GM18907 (cell line): ENCODE results near the gene EIPR1.
A peak's percentile ranks its signal among the peaks of the same experiment; 100 is the strongest.
"Not testable (repeated sequence)": the region's sequence is repeated elsewhere in the genome, so short reads cannot be mapped to it uniquely, and the experiment has no call there.

ENCODE experiments used
- ATAC-seq: cut with Tn5 transposase; IDR thresholded peaks from one replicate; pipeline ENCODE4 v1.9.1; 2021; ENCODE audit warnings: mild to moderate bottlenecking, moderate library complexity; ENCODE audit not compliant: unreplicated experiment

Gene EIPR1

DNA sequence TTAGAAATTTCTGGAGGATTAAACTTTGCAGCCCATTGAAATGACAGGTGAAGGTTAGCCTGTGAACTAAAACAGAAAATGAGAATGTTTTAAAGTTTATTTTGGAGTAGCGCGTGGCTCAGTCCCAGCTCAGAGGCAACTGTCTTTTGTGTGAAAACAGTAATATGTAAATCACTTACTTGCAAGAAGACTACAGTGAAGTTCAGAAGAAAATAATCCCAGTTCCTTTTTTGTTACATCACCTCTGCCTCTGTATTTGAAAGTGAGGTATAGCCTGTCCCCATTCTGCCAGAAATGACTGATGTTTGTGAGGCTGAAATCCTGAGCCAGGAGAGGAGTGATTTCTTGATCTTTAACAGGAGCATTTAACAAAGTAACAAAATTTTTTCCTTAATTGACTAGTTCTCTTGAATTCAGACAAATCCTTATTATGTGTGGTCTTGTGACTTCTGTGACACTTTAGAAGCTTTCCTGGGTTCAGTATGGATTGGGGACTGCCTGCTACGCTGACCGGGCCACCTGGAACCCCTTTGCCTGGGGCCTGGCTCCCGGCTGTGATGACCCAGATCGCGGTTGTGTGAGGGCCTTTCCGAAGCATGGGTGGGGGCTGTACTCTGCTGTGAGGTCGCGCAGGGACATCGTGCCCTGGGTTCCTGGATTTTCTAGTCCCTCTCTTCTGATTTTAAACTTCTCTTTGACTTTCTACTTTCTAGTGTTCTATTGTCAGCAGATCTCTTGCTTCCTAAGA lies 26.1 kb upstream of the EIPR1 start:
- ATAC-seq = peak; percentile 99

DNA sequence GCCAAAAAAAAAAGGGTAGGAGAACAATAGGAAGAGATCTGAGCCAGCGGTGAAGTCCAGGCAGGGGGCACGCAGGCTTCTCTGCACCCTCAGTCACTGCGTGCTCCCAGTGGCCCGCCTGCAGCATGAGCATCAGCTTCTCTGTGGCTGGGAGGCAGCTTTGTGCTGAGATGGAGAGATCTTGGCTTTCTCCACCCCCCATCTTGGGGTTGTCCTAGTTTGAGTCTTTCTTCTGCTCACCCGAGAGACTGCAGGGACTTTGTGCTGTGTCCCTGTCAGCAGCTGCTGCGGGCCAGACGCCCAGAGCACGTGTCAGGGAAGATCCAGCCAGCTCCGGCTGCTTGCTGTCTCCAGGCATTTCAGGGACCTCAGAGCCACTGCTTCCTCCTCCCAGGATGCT lies 22.2 kb upstream of the EIPR1 start:
- ATAC-seq = no peak

DNA sequence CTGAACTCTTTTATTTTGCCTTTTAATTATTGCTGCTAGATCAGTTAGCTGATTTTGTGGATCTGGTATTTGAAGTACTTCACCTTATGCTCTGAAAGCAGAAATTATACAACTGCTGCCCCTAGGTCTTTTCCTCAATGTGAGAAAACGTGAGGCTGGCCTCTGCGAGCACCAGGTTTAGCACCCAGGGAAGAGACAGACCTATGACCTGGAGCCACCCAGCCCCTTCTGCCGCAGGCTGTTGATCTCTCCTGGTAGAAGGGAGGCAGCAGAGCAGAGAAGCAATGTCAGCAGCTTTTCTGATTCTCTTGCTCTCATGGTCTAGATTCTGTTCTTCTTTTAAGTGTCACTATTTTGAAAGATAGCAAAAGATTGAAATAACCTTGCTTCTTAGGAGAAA lies 21.8 kb upstream of the EIPR1 start:
- no peak for ATAC-seq

DNA sequence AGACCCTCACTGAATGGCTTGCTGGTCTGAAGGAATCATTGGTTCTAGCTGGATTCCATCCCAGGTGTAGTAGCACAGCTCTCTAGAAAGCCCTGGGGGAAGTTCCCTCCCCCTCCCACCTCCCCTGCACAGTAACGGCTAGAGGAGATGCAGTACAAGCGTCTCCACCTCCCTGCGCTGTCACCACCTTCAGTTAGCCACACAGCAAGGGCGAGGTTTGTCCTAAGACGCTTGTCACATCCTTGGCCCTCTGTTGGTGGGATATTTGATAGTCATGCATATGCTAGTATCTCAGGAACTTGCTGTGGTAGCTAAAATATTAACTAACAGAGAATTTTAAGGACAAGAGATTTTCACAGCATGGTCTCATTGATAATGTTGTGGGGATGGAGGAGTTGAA lies 21.2 kb upstream of the EIPR1 start:
- no peak for ATAC-seq

DNA sequence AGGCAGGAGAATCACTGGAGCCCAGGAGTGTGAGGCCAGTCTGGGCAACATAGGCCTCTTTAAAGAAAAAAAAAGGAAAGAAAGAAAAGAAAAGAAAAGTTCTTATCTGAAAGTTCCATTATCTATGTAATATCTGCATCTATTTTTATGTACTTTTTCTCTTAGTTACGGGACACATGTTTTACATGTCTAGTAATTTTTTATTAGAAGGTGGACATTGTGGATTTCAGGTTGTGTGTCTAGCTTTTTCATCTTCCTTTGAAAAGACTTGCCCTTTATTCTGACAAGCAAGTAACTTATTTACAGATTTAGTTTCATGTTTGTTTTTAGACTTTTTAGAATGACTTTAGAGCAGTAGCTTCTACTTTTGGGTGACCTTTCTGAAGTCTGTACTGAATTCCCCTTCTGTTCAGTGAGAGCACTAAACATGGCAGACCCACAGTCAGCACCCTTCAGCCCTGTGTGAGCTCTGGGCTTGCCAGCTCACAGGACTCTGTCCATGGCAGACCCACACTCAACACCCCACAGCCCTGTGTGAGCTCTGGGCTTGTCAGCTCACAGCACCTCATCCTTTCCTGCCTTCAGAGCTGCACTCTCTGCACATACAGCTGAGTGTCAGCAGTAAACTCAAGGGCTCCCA lies 19.4 kb upstream of the EIPR1 start:
- ATAC-seq = peak; percentile 72

DNA sequence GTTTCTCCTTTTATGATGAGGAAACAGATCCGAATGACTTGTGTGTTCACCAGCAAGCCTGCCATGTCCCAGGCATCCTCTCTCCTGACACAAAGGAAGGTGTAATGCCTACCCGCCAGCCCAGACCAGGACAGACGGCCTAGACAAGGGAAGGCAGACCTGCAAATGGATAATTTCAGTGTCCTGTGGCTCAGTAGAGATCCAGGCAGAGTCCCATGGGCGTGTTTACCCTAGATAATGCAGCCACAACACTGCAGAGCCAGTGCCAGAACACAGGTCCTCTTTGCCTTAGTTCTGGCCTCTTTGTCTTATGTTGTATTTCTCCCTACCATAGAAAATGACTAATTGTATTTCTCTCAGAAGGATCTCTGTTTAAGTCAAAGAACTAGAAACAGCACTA lies 14.6 kb upstream of the EIPR1 start:
- ATAC-seq = no peak

DNA sequence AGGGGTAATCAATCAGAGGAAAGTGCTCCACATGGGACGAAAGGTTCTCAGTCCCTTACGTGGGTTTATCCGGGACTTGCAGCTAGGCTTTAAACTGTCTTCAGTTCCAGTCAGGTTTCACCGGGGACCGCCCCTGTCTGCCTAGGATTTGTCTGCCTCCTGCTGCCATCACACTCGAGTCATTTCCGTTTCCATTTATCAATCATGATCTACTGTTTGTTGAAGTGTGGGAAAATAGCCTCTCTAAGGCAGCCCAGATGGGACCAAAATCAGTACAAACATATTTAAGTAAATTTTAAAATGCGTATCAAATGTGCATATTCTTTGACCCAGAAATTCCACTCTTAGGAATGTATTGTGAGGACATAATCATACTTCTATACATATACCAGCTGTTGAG lies 12.4 kb upstream of the EIPR1 start:
- ATAC-seq = no peak

DNA sequence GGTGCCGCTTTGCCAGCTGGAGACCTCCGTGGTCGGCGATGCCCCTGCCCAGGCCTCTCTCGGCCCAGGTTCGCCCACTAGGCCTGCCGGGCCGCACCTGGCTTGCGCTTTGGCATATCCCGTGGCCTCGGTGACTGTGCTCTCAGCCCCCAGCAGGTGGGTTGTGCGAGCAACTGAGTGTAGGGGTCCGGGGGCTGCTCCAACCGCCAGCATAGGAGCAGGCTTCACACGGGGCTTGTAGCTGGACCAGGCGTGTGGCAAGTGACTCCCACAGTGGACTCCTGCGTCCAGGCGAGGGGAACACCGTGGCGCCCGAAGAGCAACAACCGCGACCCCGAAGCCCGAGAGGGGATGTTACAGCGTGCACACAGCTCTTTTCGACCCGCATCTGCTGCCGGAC lies 11.6 kb upstream of the EIPR1 start:
- no peak for ATAC-seq

DNA sequence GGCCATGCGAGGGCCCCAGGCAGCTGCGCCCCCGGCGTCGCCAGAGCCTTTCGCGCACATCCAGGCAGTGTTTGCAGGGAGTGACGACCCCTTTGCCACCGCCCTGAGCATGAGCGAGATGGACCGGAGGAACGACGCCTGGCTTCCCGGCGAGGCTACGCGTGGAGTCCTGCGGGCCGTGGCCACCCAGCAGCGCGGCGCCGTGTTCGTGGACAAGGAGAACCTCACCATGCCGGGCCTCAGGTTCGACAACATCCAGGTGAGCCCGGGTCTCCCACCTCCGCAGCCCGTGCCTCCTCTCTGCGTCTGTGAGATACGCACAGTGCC lies 10.8 kb upstream of the EIPR1 start:
- no peak for ATAC-seq

DNA sequence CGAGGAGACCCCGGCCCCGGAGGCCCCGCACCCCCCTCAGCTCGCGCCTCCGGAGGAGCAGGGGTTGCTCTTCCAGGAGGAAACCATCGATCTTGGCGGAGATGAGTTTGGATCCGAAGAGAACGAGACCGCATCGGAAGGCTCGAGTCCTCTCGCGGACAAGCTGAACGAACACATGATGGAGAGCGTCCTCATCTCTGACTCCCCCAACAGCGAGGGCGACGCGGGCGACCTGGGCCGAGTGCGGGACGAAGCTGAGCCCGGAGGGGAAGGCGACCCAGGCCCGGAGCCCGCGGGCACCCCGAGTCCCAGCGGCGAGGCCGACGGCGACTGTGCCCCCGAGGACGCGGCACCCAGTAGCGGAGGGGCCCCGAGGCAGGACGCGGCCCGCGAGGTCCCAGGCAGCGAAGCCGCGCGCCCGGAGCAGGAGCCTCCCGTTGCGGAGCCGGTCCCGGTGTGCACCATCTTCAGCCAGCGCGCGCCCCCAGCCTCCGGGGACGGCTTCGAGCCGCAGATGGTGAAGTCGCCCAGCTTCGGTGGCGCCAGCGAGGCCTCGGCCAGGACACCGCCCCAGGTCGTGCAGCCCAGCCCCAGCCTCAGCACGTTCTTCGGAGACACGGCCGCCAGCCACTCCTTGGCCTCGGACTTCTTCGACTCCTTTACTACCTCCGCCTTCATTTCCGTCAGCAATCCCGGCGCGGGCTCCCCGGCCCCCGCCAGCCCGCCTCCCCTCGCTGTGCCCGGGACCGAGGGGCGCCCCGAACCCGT lies 10.2 kb upstream of the EIPR1 start:
- ATAC-seq = no peak

DNA sequence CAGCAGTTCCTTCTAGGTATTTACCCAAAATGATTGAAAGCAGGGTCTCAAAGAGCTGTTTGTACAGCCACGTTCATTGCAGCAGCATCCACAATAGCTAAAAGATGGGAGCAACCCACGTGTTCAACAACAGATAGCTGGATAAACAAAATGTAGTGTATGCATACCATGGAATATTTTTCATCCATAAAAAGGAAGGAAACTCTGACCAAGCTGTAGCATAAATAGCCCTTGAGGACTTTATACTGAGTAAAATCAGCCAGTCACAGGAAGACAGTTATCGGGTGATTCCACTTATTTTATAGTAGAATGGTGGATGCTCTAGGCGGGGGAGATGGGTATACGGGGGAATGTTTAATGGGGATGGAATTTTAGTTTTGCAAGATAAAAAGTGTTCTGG lies 9.4 kb upstream of the EIPR1 start:
- no peak for ATAC-seq

DNA sequence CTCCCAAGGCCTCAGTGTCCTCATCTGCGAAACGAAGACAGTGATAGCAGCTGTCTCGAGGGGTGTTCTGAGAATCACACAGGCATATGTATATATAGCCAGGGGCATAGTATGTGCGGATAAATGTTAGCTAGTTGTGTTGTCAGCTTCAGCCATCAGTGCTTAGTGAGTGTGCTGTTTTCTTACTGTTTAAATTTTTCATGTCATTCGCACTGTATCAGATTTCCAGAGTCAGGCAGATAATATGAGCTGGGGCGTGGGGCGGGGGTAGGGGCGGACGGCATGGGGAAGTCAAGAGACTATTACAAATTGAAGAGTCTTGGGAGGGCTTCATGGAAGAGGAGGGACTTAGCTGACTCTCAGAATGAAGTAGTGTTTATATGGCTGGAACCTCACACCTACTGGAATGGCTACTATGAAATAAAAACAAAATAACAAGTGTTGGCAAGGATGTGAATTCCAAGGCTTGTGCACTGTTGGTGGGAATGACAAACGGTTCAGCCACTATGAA lies 8.9 kb upstream of the EIPR1 start:
- ATAC-seq = no peak

DNA sequence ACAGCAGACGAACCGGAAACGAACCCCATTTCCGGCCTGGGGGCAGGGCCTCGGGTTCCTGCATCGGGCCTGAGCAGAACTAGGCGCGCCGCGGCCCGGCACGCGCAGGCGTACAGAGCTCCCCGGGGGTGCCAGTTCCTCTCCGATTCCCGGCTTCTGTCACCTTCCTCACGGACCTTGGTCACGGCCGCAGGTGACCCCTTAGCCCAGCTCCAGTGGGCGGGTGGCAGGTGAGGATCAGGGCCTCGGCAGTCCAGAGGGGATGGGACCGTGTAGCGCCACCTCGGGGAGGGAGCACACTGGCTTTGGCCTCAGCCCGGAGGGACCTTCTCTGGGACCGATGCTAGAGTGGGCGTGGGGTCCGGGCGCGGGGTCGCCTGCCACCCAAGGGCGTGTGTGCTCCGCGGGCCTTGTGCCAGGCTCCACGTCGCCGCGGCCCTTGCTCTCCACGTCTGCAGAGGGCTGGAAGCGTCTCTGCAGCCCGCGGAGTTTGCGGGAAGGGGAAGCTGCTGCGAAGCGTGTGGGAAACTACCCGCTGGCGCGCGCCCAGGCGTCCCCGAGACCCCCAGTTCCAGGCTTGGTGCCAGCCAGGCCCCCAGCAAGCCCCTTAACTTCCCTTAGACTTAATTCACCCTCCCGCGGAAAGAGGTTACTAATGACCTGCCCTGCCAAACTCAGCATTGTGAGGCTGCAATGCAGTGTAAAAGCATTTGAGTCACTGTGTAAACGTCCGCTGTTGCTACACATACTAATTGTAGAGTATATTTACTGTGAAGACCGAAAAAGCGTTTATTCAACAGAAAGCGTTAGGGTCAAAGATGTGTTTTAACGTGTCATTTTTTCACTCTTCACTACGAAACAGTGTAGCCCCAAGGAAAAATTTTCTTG lies 2.3 kb upstream of the EIPR1 start, which contains the start of gene TRAPPC12:
Gene TRAPPC12, plus strand, starts transcription at position 48 of the 888 bp plus-strand sequence. CDS start 7,930 bp downstream, outside the sequence.
- ATAC-seq = peak; percentile 80

DNA sequence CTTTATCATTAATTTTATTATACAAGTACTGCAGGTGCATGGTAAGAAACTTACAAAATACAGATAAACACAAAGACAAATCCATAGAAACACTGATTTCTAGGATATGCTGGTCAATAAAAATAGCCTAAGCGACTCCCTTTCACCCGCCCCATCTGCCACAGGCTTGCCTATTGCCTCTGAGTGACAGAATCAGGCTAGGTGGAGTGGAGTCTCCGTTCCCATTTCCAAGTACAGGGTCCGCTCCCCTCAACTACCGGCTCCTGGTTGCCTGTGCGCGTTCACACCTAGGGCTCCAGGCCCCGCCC lies 1.7 kb upstream of the EIPR1 start:
- no peak for ATAC-seq

DNA sequence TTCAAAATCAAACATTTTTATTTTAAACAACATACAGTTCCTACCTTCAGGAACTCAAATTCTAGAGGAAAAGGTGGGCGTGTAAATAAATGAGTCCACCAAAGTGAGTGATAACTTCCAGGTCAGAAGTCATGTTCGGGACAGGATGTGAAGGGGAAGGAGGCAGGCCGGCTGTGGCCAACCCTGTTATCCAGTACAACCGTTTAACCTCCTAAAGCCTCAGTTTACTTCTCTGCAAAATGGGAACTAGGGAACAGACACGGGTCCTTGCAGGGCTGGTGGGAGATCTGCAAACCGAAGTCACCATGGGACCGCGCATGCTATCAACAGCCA lies 373 bp downstream of the EIPR1 start:
- ATAC-seq = peak; percentile 23

DNA sequence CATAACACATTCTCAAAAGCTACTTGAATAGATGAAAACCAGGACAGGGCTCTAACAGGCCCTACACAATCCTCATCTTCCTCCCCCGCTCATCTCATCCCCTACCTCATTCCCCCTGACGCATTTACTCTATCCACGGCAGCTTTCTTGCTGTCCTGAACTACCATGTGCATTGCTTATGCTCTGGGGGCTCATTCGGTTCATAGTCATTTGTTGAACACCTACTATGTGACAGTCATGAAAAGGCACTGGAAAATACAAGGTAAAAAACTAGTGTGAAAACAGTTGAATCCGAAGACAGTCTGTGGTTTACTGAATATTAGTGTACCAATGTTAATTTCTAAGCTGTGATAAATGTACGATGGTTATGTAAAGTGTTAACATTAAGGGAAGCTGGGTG lies 797 bp downstream of the EIPR1 start:
- ATAC-seq = no peak

DNA sequence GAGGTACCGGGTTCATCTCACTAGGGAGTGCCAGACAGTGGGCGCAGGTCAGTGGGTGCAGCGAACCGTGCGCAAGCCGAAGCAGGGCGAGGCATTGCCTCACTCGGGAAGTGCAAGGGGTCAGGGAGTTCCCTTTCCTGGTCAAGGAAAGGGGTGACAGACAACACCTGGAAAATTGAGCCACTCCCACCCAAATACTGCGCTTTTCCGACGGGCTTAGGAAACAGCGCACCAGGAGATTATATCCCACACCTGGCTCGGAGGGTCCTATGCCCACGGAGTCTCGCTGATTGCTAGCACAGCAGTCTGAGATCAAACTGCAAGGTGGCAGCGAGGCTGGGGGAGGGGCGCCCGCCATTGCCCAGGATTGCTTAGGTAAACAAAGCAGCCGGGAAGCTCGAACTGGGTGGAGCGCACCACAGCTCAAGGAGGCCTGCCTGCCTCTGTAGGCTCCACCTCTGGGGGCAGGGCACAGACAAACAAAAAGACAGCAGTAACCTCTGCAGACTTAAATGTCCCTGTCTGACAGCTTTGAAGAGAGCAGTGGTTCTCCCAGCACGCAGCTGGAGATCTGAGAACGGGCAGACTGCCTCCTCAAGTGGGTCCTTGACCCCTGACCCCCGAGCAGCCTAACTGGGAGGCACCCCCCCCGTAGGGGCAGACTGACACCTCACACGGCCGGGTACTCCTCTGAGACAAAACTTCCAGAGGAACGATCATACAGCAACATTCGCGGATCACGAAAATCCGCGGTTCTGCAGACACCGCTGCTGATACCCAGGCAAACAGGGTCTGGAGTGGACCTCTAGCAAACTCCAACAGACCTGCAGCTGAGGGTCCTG lies 8.1 kb downstream of the EIPR1 start:
- ATAC-seq = not testable (repeated sequence)

DNA sequence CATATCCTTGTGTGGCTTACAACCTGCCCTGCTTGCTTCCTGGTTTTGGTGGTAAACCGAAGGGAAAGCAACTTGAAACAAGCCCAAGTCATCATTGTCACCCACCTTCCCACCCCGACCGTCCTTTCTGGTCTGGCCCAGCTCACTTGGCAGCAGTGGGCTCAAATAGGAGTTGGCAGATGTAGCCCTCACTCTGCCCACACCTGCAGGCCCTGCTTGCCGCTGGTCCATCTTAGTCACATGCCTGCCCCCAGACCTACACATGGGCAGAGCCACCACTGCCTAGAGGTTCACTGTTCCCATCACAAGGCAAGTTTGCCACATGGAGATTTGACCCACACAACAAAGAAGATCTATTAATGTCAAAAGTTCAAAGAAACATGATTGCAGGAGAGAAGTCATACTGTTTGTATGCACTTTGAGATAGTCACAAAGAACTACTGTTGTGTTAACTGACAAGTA lies 9.3 kb downstream of the EIPR1 start:
- no peak for ATAC-seq

DNA sequence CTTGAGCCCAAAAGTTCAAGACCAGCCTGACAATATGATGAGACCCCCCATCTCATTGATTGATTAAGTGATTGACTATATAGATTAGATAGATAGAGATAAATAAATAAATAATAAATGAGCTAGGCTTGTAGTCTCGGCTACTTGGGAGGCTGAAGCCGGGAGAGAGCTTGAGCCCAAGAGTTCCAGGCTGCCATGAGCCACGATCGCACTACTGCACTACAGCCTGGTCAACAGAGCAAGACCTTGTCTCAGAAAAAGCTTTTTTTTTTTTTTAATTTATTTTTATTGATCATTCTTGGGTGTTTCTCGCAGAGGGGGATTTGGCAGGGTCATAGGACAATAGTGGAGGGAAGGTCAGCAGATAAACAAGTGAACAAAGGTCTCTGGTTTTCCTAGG lies 12.4 kb downstream of the EIPR1 start:
- no peak for ATAC-seq
